ENCODE measurements around the gene SWAP70. TPM values are rescaled to one million over a fixed set of nuclear protein-coding genes. Genes with fewer than 3 reads are reported as not detected.

Gene SWAP70
- total RNA-seq, 1 experiment from 2014 or later: 8.6 TPM

DNA sequence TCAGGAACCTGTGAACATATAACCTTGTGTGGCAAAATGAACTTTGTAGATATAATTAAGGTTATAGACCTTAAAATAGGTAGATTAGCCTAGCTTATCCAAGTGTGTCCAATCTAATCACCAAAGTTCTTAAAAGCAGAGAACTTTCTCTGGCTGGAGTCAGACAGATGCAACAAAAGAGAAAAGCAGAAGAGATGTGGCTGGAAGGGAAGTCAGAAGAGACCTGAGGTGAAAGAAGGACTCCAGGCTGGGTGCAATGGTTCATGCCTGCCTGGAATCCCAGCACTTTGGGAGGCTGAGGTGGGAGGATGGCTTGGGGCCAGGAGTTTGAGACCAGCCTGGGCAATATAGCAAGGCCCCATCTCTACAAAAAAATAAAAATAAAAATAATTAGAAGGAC, 39.4 kb upstream of the SWAP70 start:
- no peaks in the 10 kb centered on the region for H3K27me3 ChIP-seq (ENCODE audit: low read length)
- DNase-seq: no peak
- no peak overlapping the region for H3K27ac ChIP-seq (ENCODE audit: low read length)
- H3K9ac ChIP-seq (ENCODE audit: low read length): no peak overlapping the region
- no peaks in the 10 kb centered on the region for H3K9me2 ChIP-seq (replicated peaks; ENCODE audit: low read length)
- H3K36me3 ChIP-seq (ENCODE audit: low read depth, low read length): no peaks in the 10 kb centered on the region
- H3F3A ChIP-seq (ENCODE audit: low read length, unreplicated experiment): no peaks in the 10 kb centered on the region
- no peak overlapping the region for H3K4me2 ChIP-seq (ENCODE audit: low read length)
- H3K79me2 ChIP-seq (ENCODE audit: low read length): no peaks in the 10 kb centered on the region
- POLR2A ChIA-PET (ENCODE audit: unreplicated experiment): no interaction called here
- intact Hi-C loops (cut with micrococcal nuclease): no loop called here
- CTCF ChIA-PET: no interaction called here
- no peaks in the 10 kb centered on the region for H4K20me1 ChIP-seq (ENCODE audit: low read length)
- no peak overlapping the region for H2AFZ ChIP-seq (ENCODE audit: low read length)
- H3K9me3 ChIP-seq (ENCODE audit: low read length): no peaks in the 10 kb centered on the region
- H3K4me1 ChIP-seq (ENCODE audit: insufficient read depth, low read length): no peaks in the 10 kb centered on the region
- BruUV-seq (replicated peaks): no TSS peak
- no peak overlapping the region for H3K4me3 ChIP-seq (ENCODE audit: low read length)
- TF ChIP-seq EZH2phosphoT487 (IDR thresholded peaks at IDR 0.05; ENCODE audit: borderline replicate concordance, low read length) (no peak), EZH2 (IDR thresholded peaks at IDR 0.05; ENCODE audit: low read length, unreplicated experiment) (no peak), CTCF (conservative IDR thresholded peaks at IDR 0.05; ENCODE audit: low read depth, low read length) (no peak)
- ATAC-seq: no peak

DNA sequence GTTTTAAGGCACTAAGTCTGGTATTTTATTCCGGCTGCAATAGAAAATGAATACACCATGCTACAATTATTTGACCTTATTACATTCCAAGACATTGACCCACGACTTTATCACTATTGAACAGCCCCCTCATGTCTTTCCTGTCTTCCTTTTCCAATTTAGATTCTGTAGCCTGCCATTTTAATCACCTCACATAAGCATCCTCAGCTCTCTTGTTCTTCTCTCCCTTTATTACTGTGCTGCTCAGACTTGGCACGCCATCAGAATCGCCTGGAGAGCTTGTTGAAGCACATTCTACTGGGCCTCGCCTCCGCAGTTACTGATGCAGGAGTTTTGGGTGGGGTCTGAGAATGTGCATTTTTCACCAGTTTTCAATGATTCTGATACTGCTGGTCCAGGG, 38.7 kb upstream of the SWAP70 start:
- no peaks in the 10 kb centered on the region for H4K20me1 ChIP-seq (ENCODE audit: low read length)
- no peaks in the 10 kb centered on the region for H3F3A ChIP-seq (ENCODE audit: low read length, unreplicated experiment)
- H3K9me2 ChIP-seq (replicated peaks; ENCODE audit: low read length): no peaks in the 10 kb centered on the region
- H3K9ac ChIP-seq (ENCODE audit: low read length): no peak overlapping the region
- no peaks in the 10 kb centered on the region for H3K4me1 ChIP-seq (ENCODE audit: insufficient read depth, low read length)
- DNase-seq: no peak
- H3K4me2 ChIP-seq (ENCODE audit: low read length): no peak overlapping the region
- intact Hi-C loops (cut with micrococcal nuclease): no loop called here
- TF ChIP-seq EZH2phosphoT487 (IDR thresholded peaks at IDR 0.05; ENCODE audit: borderline replicate concordance, low read length) (no peak), EZH2 (IDR thresholded peaks at IDR 0.05; ENCODE audit: low read length, unreplicated experiment) (no peak), CTCF (conservative IDR thresholded peaks at IDR 0.05; ENCODE audit: low read depth, low read length) (no peak)
- H3K9me3 ChIP-seq (ENCODE audit: low read length): no peaks in the 10 kb centered on the region
- H3K4me3 ChIP-seq (ENCODE audit: low read length): no peak overlapping the region
- no peak overlapping the region for H3K27ac ChIP-seq (ENCODE audit: low read length)
- no peaks in the 10 kb centered on the region for H3K36me3 ChIP-seq (ENCODE audit: low read depth, low read length)
- BruUV-seq (replicated peaks): no TSS peak
- no peaks in the 10 kb centered on the region for H3K79me2 ChIP-seq (ENCODE audit: low read length)
- no peak overlapping the region for H2AFZ ChIP-seq (ENCODE audit: low read length)
- ChIA-PET POLR2A (ENCODE audit: unreplicated experiment) (no interaction called here), CTCF (no interaction called here)
- no peak for ATAC-seq
- no peaks in the 10 kb centered on the region for H3K27me3 ChIP-seq (ENCODE audit: low read length)

- no peak overlapping the region for H3K9ac ChIP-seq (ENCODE audit: low read length)
- DNase-seq (no peak), ATAC-seq (no peak)
- H4K20me1 ChIP-seq (ENCODE audit: low read length): no peaks in the 10 kb centered on the region
- H3K79me2 ChIP-seq (ENCODE audit: low read length): no peaks in the 10 kb centered on the region
- no peaks in the 10 kb centered on the region for H3K27me3 ChIP-seq (ENCODE audit: low read length)
- intact Hi-C loops (cut with micrococcal nuclease): no loop called here
- H3K4me1 ChIP-seq (ENCODE audit: insufficient read depth, low read length): no peaks in the 10 kb centered on the region
- no peak overlapping the region for H3K4me3 ChIP-seq (ENCODE audit: low read length)
- H2AFZ ChIP-seq (ENCODE audit: low read length): no peak overlapping the region
- H3F3A ChIP-seq (ENCODE audit: low read length, unreplicated experiment): no peaks in the 10 kb centered on the region
- no peaks in the 10 kb centered on the region for H3K36me3 ChIP-seq (ENCODE audit: low read depth, low read length)
- TF ChIP-seq EZH2phosphoT487 (IDR thresholded peaks at IDR 0.05; ENCODE audit: borderline replicate concordance, low read length): no peak
- no peak for TF ChIP-seq CTCF (conservative IDR thresholded peaks at IDR 0.05; ENCODE audit: low read depth, low read length)
- no peak for TF ChIP-seq EZH2 (IDR thresholded peaks at IDR 0.05; ENCODE audit: low read length, unreplicated experiment)
- no peaks in the 10 kb centered on the region for H3K9me2 ChIP-seq (replicated peaks; ENCODE audit: low read length)
- POLR2A ChIA-PET (ENCODE audit: unreplicated experiment): no interaction called here
- BruUV-seq (replicated peaks): no TSS peak
- no peaks in the 10 kb centered on the region for H3K9me3 ChIP-seq (ENCODE audit: low read length)
- no peak overlapping the region for H3K27ac ChIP-seq (ENCODE audit: low read length)
- no peak overlapping the region for H3K4me2 ChIP-seq (ENCODE audit: low read length)
- CTCF ChIA-PET: no interaction called here
Observed at GRCh38 chr11:9625728-9626127, 38.1 kb upstream of the SWAP70 start.

All from PC-3 (cell line).